Measurements from ENCODE around the gene CYB5R2. TPM values are rescaled to one million over a fixed set of nuclear protein-coding genes. Genes with fewer than 3 reads are reported as not detected.

The CYB5R2 gene
- total RNA-seq, 1 experiment from 2014 or later: 16.7 TPM

- no peaks in the 10 kb centered on the region for H4K20me1 ChIP-seq (ENCODE audit: insufficient read depth)
- no peak overlapping the region for H3K4me2 ChIP-seq
- CTCF ChIA-PET: no interaction called here
- H3K27ac ChIP-seq: no peak overlapping the region
- TF ChIP-seq, protein P1, sequence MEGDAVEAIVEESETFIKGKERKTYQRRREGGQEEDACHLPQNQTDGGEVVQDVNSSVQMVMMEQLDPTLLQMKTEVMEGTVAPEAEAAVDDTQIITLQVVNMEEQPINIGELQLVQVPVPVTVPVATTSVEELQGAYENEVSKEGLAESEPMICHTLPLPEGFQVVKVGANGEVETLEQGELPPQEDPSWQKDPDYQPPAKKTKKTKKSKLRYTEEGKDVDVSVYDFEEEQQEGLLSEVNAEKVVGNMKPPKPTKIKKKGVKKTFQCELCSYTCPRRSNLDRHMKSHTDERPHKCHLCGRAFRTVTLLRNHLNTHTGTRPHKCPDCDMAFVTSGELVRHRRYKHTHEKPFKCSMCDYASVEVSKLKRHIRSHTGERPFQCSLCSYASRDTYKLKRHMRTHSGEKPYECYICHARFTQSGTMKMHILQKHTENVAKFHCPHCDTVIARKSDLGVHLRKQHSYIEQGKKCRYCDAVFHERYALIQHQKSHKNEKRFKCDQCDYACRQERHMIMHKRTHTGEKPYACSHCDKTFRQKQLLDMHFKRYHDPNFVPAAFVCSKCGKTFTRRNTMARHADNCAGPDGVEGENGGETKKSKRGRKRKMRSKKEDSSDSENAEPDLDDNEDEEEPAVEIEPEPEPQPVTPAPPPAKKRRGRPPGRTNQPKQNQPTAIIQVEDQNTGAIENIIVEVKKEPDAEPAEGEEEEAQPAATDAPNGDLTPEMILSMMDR (conservative IDR thresholded peaks at IDR 0.05): no peak
- TF ChIP-seq EZH2 (IDR thresholded peaks at IDR 0.05; ENCODE audit: low read depth): no peak
- H3K36me3 ChIP-seq (ENCODE audit: low read depth): no peaks in the 10 kb centered on the region
- POLR2A ChIA-PET (ENCODE audit: unreplicated experiment): no interaction called here
- intact Hi-C loops (cut with micrococcal nuclease; ENCODE audit: unreplicated experiment): no loop called here
- DNase-seq: peak in 1 of 2 experiments; percentile 54
- H3K9me2 ChIP-seq (ENCODE audit: insufficient read depth): no peaks in the 10 kb centered on the region
- no peaks in the 10 kb centered on the region for H3K79me2 ChIP-seq (ENCODE audit: low read depth)
- no peak overlapping the region for H2AFZ ChIP-seq
- BruUV-seq (replicated peaks): no TSS peak
- no peaks in the 10 kb centered on the region for H3F3A ChIP-seq (ENCODE audit: insufficient read depth, low read depth)
- H3K27me3 ChIP-seq (ENCODE audit: insufficient read depth, low read depth): no peaks in the 10 kb centered on the region
- 0 out of 2 replicates have a peak, but pooled peaks cover 11% of the 10 kb centered on the region for H3K4me1 ChIP-seq (replicated peaks; ENCODE audit: insufficient read depth)
- H3K9me3 ChIP-seq (ENCODE audit: insufficient read depth, low read depth): no peaks in the 10 kb centered on the region
- no peak overlapping the region for H3K4me3 ChIP-seq
These were observed 3.8 kb upstream of the CYB5R2 start for GRCh38 chr11:7677071-7677470.

DNA sequence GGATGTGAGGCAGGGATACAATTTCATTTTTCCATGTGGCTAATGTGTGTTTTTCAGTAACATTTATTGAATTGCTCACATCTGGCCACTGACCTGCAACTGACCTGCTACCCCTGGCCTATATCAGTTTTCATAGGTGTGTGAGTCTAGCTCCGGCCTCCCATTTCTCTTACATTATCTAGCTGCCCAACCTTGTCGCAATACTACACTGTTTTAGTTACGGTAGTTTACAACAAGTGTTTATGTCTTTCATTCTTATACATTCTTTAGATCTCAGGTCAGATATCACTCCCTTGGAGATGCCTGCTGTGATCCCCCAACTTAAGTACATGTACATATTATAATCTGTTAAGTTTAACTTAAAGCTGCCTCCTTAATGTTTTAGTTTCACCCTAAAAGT lies 2.3 kb upstream of the CYB5R2 start:
- H3K79me2 ChIP-seq (ENCODE audit: low read depth): no peaks in the 10 kb centered on the region
- H3F3A ChIP-seq (ENCODE audit: insufficient read depth, low read depth): no peaks in the 10 kb centered on the region
- H3K9me3 ChIP-seq (ENCODE audit: insufficient read depth, low read depth): no peaks in the 10 kb centered on the region
- 0 out of 2 replicates have a peak, but pooled peaks cover 11% of the 10 kb centered on the region for H3K4me1 ChIP-seq (replicated peaks; ENCODE audit: insufficient read depth)
- peak in 1 of 2 experiments; percentile 60 for DNase-seq
- H3K36me3 ChIP-seq (ENCODE audit: low read depth): no peaks in the 10 kb centered on the region
- CTCF ChIA-PET: no interaction called here
- no TSS peak for BruUV-seq (replicated peaks)
- no peak overlapping the region for H2AFZ ChIP-seq
- no peak overlapping the region for H3K27ac ChIP-seq
- intact Hi-C loops (cut with micrococcal nuclease; ENCODE audit: unreplicated experiment): no loop called here
- H3K4me2 ChIP-seq: no peak overlapping the region
- no peak overlapping the region for H3K4me3 ChIP-seq
- H3K27me3 ChIP-seq (ENCODE audit: insufficient read depth, low read depth): no peaks in the 10 kb centered on the region
- no peaks in the 10 kb centered on the region for H3K9me2 ChIP-seq (ENCODE audit: insufficient read depth)
- TF ChIP-seq, protein P1 (conservative IDR thresholded peaks at IDR 0.05): no peak
- no peak for TF ChIP-seq EZH2 (IDR thresholded peaks at IDR 0.05; ENCODE audit: low read depth)
- POLR2A ChIA-PET (ENCODE audit: unreplicated experiment): no interaction called here
- no peaks in the 10 kb centered on the region for H4K20me1 ChIP-seq (ENCODE audit: insufficient read depth)

- POLR2A ChIA-PET (ENCODE audit: unreplicated experiment): no interaction called here
- no peaks in the 10 kb centered on the region for H3K36me3 ChIP-seq (ENCODE audit: low read depth)
- no peak for DNase-seq
- TF ChIP-seq EZH2 (IDR thresholded peaks at IDR 0.05; ENCODE audit: low read depth): no peak
- TF ChIP-seq, protein P1 (conservative IDR thresholded peaks at IDR 0.05): no peak
- BruUV-seq (replicated peaks): no TSS peak
- CTCF ChIA-PET: no interaction called here
- no peak overlapping the region for H3K4me2 ChIP-seq
- no peaks in the 10 kb centered on the region for H3K27me3 ChIP-seq (ENCODE audit: insufficient read depth, low read depth)
- no peaks in the 10 kb centered on the region for H3K9me2 ChIP-seq (ENCODE audit: insufficient read depth)
- H3F3A ChIP-seq (ENCODE audit: insufficient read depth, low read depth): no peaks in the 10 kb centered on the region
- no peak overlapping the region for H2AFZ ChIP-seq
- H3K27ac ChIP-seq: no peak overlapping the region
- no peaks in the 10 kb centered on the region for H3K9me3 ChIP-seq (ENCODE audit: insufficient read depth, low read depth)
- H4K20me1 ChIP-seq (ENCODE audit: insufficient read depth): no peaks in the 10 kb centered on the region
- H3K79me2 ChIP-seq (ENCODE audit: low read depth): no peaks in the 10 kb centered on the region
- no peak overlapping the region for H3K4me3 ChIP-seq
- H3K4me1 ChIP-seq (replicated peaks; ENCODE audit: insufficient read depth): 0 out of 2 replicates have a peak, but pooled peaks cover 11% of the 10 kb centered on the region
- intact Hi-C loops (cut with micrococcal nuclease; ENCODE audit: unreplicated experiment): loop anchor here (5.0 kb wide), 1 partner anchor 162 kb away; the partner anchor contains the start of gene PPFIBP2
These were observed 579 bp upstream of the CYB5R2 start for GRCh38 chr11:7673724-7674434.

Measured in PC-9 (cell line).